ENCODE results near the gene HDAC4.

Gene HDAC4

GRCh38 chr2:239215136-239215925, 185.5 kb downstream of the HDAC4 start:
- H3K27me3 ChIP-seq (ENCODE audit: insufficient read depth, low read length), result no peaks in the 10 kb centered on the region
- TF ChIP-seq EZH2 (IDR thresholded peaks at IDR 0.05; ENCODE audit: borderline replicate concordance, low read length), result no peak
- TF ChIP-seq CTCF (IDR thresholded peaks at IDR 0.05; ENCODE audit: low read length), result no peak
- H4K20me1 ChIP-seq (ENCODE audit: insufficient read depth, low read length), result no peaks in the 10 kb centered on the region
- no peaks in the 10 kb centered on the region for H3K9me3 ChIP-seq (ENCODE audit: low read length)
- no peak overlapping the region for H2AFZ ChIP-seq (ENCODE audit: low read length)
- no peaks in the 10 kb centered on the region for H3F3A ChIP-seq (ENCODE audit: insufficient read depth, low read length)
- no peak overlapping the region for H3K27ac ChIP-seq (ENCODE audit: low read depth, low read length, poor library complexity, severe bottlenecking)
- H3K79me2 ChIP-seq (ENCODE audit: insufficient read depth, low read length), result no peaks in the 10 kb centered on the region
- no peak overlapping the region for H3K4me3 ChIP-seq (ENCODE audit: low read depth, low read length, poor library complexity, severe bottlenecking)
- no peak overlapping the region for H3K9ac ChIP-seq (ENCODE audit: low read length)
- no peaks in the 10 kb centered on the region for H3K4me1 ChIP-seq (ENCODE audit: insufficient read depth, low read length, severe bottlenecking)
- H3K36me3 ChIP-seq (ENCODE audit: insufficient read depth, low read length), result no peaks in the 10 kb centered on the region
- H3K4me2 ChIP-seq (ENCODE audit: low read length), result no peak overlapping the region
- no peaks in the 10 kb centered on the region for H3K9me2 ChIP-seq (ENCODE audit: low read depth, low read length)

GRCh38 chr2:239214725-239215124, 186.1 kb downstream of the HDAC4 start:
- H4K20me1 ChIP-seq (ENCODE audit: insufficient read depth, low read length), result no peaks in the 10 kb centered on the region
- H3K4me3 ChIP-seq (ENCODE audit: low read depth, low read length, poor library complexity, severe bottlenecking), result no peak overlapping the region
- H3K27me3 ChIP-seq (ENCODE audit: insufficient read depth, low read length), result no peaks in the 10 kb centered on the region
- no peaks in the 10 kb centered on the region for H3K9me3 ChIP-seq (ENCODE audit: low read length)
- H2AFZ ChIP-seq (ENCODE audit: low read length), result no peak overlapping the region
- H3K4me1 ChIP-seq (ENCODE audit: insufficient read depth, low read length, severe bottlenecking), result no peaks in the 10 kb centered on the region
- no peaks in the 10 kb centered on the region for H3K36me3 ChIP-seq (ENCODE audit: insufficient read depth, low read length)
- no peak overlapping the region for H3K4me2 ChIP-seq (ENCODE audit: low read length)
- H3K9me2 ChIP-seq (ENCODE audit: low read depth, low read length), result no peaks in the 10 kb centered on the region
- TF ChIP-seq CTCF (IDR thresholded peaks at IDR 0.05; ENCODE audit: low read length) (no peak), EZH2 (IDR thresholded peaks at IDR 0.05; ENCODE audit: borderline replicate concordance, low read length) (no peak)
- no peak overlapping the region for H3K9ac ChIP-seq (ENCODE audit: low read length)
- H3F3A ChIP-seq (ENCODE audit: insufficient read depth, low read length), result no peaks in the 10 kb centered on the region
- H3K79me2 ChIP-seq (ENCODE audit: insufficient read depth, low read length), result no peaks in the 10 kb centered on the region
- no peak overlapping the region for H3K27ac ChIP-seq (ENCODE audit: low read depth, low read length, poor library complexity, severe bottlenecking)

GRCh38 chr2:239213643-239214101, 187.1 kb downstream of the HDAC4 start:
- H4K20me1 ChIP-seq (ENCODE audit: insufficient read depth, low read length), result no peaks in the 10 kb centered on the region
- no peak overlapping the region for H3K4me2 ChIP-seq (ENCODE audit: low read length)
- TF ChIP-seq CTCF (IDR thresholded peaks at IDR 0.05; ENCODE audit: low read length) (no peak), EZH2 (IDR thresholded peaks at IDR 0.05; ENCODE audit: borderline replicate concordance, low read length) (no peak)
- H3K27me3 ChIP-seq (ENCODE audit: insufficient read depth, low read length), result no peaks in the 10 kb centered on the region
- H3K4me1 ChIP-seq (ENCODE audit: insufficient read depth, low read length, severe bottlenecking), result no peaks in the 10 kb centered on the region
- no peak overlapping the region for H3K4me3 ChIP-seq (ENCODE audit: low read depth, low read length, poor library complexity, severe bottlenecking)
- H3K79me2 ChIP-seq (ENCODE audit: insufficient read depth, low read length), result no peaks in the 10 kb centered on the region
- H3K9me3 ChIP-seq (ENCODE audit: low read length), result no peaks in the 10 kb centered on the region
- no peaks in the 10 kb centered on the region for H3F3A ChIP-seq (ENCODE audit: insufficient read depth, low read length)
- no peak overlapping the region for H2AFZ ChIP-seq (ENCODE audit: low read length)
- H3K27ac ChIP-seq (ENCODE audit: low read depth, low read length, poor library complexity, severe bottlenecking), result no peak overlapping the region
- H3K9me2 ChIP-seq (ENCODE audit: low read depth, low read length), result no peaks in the 10 kb centered on the region
- H3K9ac ChIP-seq (ENCODE audit: low read length), result no peak overlapping the region
- no peaks in the 10 kb centered on the region for H3K36me3 ChIP-seq (ENCODE audit: insufficient read depth, low read length)
